SK-N-SH (cell line): Measurements from ENCODE around the gene VWF. TPM values are rescaled to one million over a fixed set of nuclear protein-coding genes. Genes with fewer than 3 reads are reported as not detected.
A peak's percentile ranks its signal among the peaks of the same experiment; 100 is the strongest.

Source experiments
- CTCF ChIA-PET: fragments of 300-600, 350-600 bp; formaldehyde crosslinking; extraction: SDS; loops from one replicate; lab custom pipeline; 2021; lab: Yijun Ruan, JAX
- POLR2A ChIA-PET: fragments of 350-600 bp; sonication (Branson Sonifier 250); formaldehyde crosslinking; extraction: SDS; loops from one replicate; lab custom pipeline; 2020; ENCODE audit warnings: antibody characterized with exemption, inconsistent platforms; lab: Yijun Ruan, JAX
- DNase-seq: peaks from one replicate; pipeline ENCODE4 v3.0.0; 2012
- H2AFZ ChIP-seq: fragments of 200-600 bp; sonication (generic); 2 replicates; pipeline ENCODE4 v1.8.1; 2016; ENCODE audit warnings: antibody characterized with exemption, mild to moderate bottlenecking, low read depth
- H3F3A ChIP-seq: fragments of 200-600 bp; sonication (generic); replicated peaks from 2 replicates; pipeline ENCODE3; 2016; ENCODE audit warnings: antibody characterized with exemption, mild to moderate bottlenecking; ENCODE audit not compliant: insufficient read depth
- H3K27ac ChIP-seq, 2 experiments: fragments of 200-500 bp in 1 of 2; fragments of 200-600 bp in 1 of 2; sonication (Bioruptor generic) in 1 of 2; sonication (generic), shearing (Covaris generic) in 1 of 2; 2 replicates each; pipeline versions ENCODE4 v1.5.1 to v1.6.1; 2014 to 2016; ENCODE audit warnings: low read depth in 2 of 2, inconsistent platforms in 1 of 2, low read length in 1 of 2, mild to moderate bottlenecking in 1 of 2, mixed read lengths in 1 of 2
- H3K27me3 ChIP-seq: fragments of 200-600 bp; sonication (generic), shearing (Covaris generic); 2 replicates; pipeline ENCODE4 v1.6.1; 2016; ENCODE audit warnings: mixed run types; ENCODE audit not compliant: insufficient read depth
- H3K36me3 ChIP-seq, 2 experiments: fragments of 200-500 bp in 1 of 2; fragments of 200-600 bp in 1 of 2; sonication (Bioruptor generic) in 1 of 2; sonication (generic) in 1 of 2; replicated peaks in 1 of 2; 2 replicates each; pipeline versions ENCODE3 to v1.5.1; 2014 to 2016; ENCODE audit warnings: low read length in 1 of 2, mild to moderate bottlenecking in 1 of 2; ENCODE audit not compliant: insufficient read depth in 2 of 2, control insufficient read depth in 1 of 2
- H3K4me1 ChIP-seq, 2 experiments: fragments of 200-500 bp in 1 of 2; fragments of 200-600 bp in 1 of 2; sonication (Bioruptor generic) in 1 of 2; sonication (generic), shearing (Covaris generic) in 1 of 2; 2 replicates each; pipeline versions ENCODE4 v1.5.1 to v1.6.1; 2014 to 2016; ENCODE audit warnings: low read depth in 1 of 2, low read length in 1 of 2, mixed run types in 1 of 2; ENCODE audit not compliant: insufficient read depth in 2 of 2, control insufficient read depth in 1 of 2
- H3K4me2 ChIP-seq: fragments of 200-600 bp; sonication (generic), shearing (Covaris generic); 2 replicates; pipeline ENCODE4 v1.6.1; 2017; ENCODE audit warnings: mixed run types
- H3K4me3 ChIP-seq, 2 experiments: fragments of 200-500 bp in 1 of 2; fragments of 200-600 bp in 1 of 2; sonication (Bioruptor generic) in 1 of 2; sonication (generic), shearing (Covaris generic) in 1 of 2; 2 replicates each; pipeline versions ENCODE4 v1.5.1 to v1.8.1; 2014 to 2016; ENCODE audit warnings: low read depth in 2 of 2, inconsistent platforms in 1 of 2, low read length in 1 of 2, mild to moderate bottlenecking in 1 of 2, mixed read lengths in 1 of 2, moderate library complexity in 1 of 2
- H3K79me2 ChIP-seq: fragments of 200-600 bp; sonication (generic); 2 replicates; pipeline ENCODE4 v1.8.1; 2017; ENCODE audit warnings: mild to moderate bottlenecking; ENCODE audit not compliant: insufficient read depth
- H3K9ac ChIP-seq: fragments of 200-600 bp; sonication (generic); 2 replicates; pipeline ENCODE4 v1.6.1; 2017; ENCODE audit warnings: mixed run types
- H3K9me2 ChIP-seq: fragments of 200-600 bp; sonication (generic); 2 replicates; pipeline ENCODE4 v1.6.1; 2017; ENCODE audit warnings: mixed run types
- H3K9me3 ChIP-seq: fragments of 200-600 bp; sonication (generic); 2 replicates; pipeline ENCODE4 v1.6.1; 2017; ENCODE audit warnings: mixed run types, mild to moderate bottlenecking, moderate library complexity
- H4K20me1 ChIP-seq: fragments of 200-600 bp; sonication (generic); 2 replicates; pipeline ENCODE4 v1.6.1; 2017; ENCODE audit warnings: mild to moderate bottlenecking, mixed run types; ENCODE audit not compliant: insufficient read depth
- CHD2 ChIP-seq: fragments of 150-350 bp; IDR thresholded peaks from 2 replicates; pipeline ENCODE4 v1.6.1; 2018; ENCODE audit warnings: low read length; ENCODE audit not compliant: partially characterized antibody
- ELF1 ChIP-seq: IDR thresholded peaks from 2 replicates; pipeline ENCODE4 v1.4.0; 2012
- EP300 ChIP-seq, 2 experiments: IDR thresholded peaks; 2 replicates each; pipeline versions ENCODE4 v1.4.0 to v1.6.1; 2012; ENCODE audit warnings: borderline replicate concordance in 1 of 2, low read depth in 1 of 2, low read length in 1 of 2
- FOSL2 ChIP-seq: IDR thresholded peaks from 2 replicates; pipeline ENCODE4 v1.4.0; 2012; ENCODE audit warnings: low read depth, mild to moderate bottlenecking, moderate library complexity, borderline replicate concordance
- FOXJ3 ChIP-seq: sonication (generic); formaldehyde crosslinking; IDR thresholded peaks from 2 replicates; pipeline ENCODE4 v1.5.1; 2020; ENCODE audit warnings: mild to moderate bottlenecking, missing genetic modification reagents
- FOXM1 ChIP-seq: IDR thresholded peaks from 2 replicates; pipeline ENCODE4 v1.4.0; 2012; ENCODE audit warnings: low read depth, mild to moderate bottlenecking
- GATA2 ChIP-seq: sonication (generic); formaldehyde crosslinking; IDR thresholded peaks from 2 replicates; pipeline ENCODE4 v1.5.0; 2020; ENCODE audit warnings: mild to moderate bottlenecking, missing genetic modification reagents
- JUND ChIP-seq: IDR thresholded peaks from 2 replicates; pipeline ENCODE4 v1.4.0; 2012
- NRF1 ChIP-seq: IDR thresholded peaks from 2 replicates; pipeline ENCODE4 v1.6.1; 2012; ENCODE audit warnings: low read depth, mild to moderate bottlenecking, low read length
- RFX5 ChIP-seq: IDR thresholded peaks from 2 replicates; pipeline ENCODE4 v1.6.1; 2012; ENCODE audit warnings: mild to moderate bottlenecking, improper control_type of control experiment, low read length
- RXRA ChIP-seq: IDR thresholded peaks from 2 replicates; pipeline ENCODE4 v1.4.0; 2012; ENCODE audit warnings: low read depth, mild to moderate bottlenecking, borderline replicate concordance
- TCF12 ChIP-seq: IDR thresholded peaks from 2 replicates; pipeline ENCODE4 v1.4.0; 2012
- TEAD4 ChIP-seq: IDR thresholded peaks from 2 replicates; pipeline ENCODE4 v1.4.0; 2012; ENCODE audit warnings: mild to moderate bottlenecking, borderline replicate concordance; ENCODE audit not compliant: insufficient read depth
- ZBTB33 ChIP-seq: IDR thresholded peaks from 2 replicates; pipeline ENCODE4 v1.4.0; 2012; ENCODE audit warnings: low read depth, borderline replicate concordance
- WGBS: methylation state at CpG from one replicate; pipeline ENCODE4 v1.1.6; 2017; ENCODE audit warnings: low lambda C conversion rate; 5-methylcytosine and 5-hydroxymethylcytosine counted together
- polyA plus RNA-seq, 3 experiments: library from polyadenylated mRNA; depleted of rRNA; stranded (reverse); fragments of >200 nt; gene quantifications; 2 replicates each; pipeline ENCODE4 v1.2.3, GENCODE V29; 2012
- TF ChIP-seq, protein P1 (sequence below): IDR thresholded peaks from 2 replicates; pipeline ENCODE4 v1.4.0; 2012; ENCODE audit warnings: low read depth, borderline replicate concordance
- TF ChIP-seq, protein P2 (sequence below): IDR thresholded peaks from 2 replicates; pipeline ENCODE4 v1.6.1; 2012; ENCODE audit warnings: mild to moderate bottlenecking, low read depth, low read length, moderate library complexity
- TF ChIP-seq, protein P3 (sequence below): IDR thresholded peaks from 2 replicates; pipeline ENCODE4 v1.4.0; 2012; ENCODE audit warnings: low read depth

Gene VWF
- 0.02 and 0.12 TPM in 2 replicates for polyA plus RNA-seq (2012; rRNA removed)
- polyA plus RNA-seq (2012; cell fraction: cytosol; rRNA removed): 0.01 and 0.03 TPM in 2 replicates
- polyA plus RNA-seq (2012; cell fraction: nucleus; rRNA removed): 0.05 and 0.06 TPM in 2 replicates

DNA sequence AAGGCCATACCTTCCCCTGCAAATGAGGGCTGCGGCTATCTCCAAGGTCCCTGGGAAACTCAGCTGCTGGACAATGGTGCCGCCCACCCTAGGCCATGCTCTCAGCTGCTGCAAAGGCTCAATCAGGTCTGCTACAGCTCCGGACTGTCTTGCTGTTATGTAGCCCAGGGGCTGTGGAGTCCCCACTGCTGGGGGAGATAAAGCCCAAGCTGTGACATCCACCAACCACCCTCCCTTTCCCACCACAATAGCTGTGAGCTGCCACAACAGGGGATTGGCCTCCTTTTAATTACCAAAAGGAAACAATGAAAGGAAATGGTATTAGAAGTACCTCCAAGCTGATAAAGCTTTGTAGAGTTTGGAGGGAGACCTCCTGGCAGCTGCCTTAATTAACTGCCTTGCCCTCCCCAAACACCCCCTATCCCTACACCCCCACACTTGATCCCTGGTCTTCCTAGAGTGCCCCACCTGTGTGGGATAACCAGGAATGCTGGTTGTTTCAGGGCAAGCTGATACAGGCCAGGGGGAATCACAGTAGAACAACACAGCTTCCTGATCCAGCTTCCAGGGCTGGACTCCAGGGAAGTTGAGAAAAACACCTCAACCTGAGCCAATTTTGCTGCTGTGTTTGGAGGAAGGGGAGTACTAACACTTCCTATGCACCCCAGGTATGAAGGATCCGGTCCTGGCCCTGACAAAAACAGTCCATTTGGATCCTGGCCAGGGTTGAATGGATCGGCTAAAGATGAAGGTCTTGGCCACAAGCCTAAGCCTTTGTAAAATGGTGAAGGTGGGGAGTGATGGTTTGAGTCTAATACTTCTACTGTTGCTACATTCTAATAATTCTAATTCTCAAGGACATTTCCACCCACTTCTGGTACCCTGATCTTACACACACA, at the start of gene VWF:
Gene VWF, minus strand, starts transcription at position 260 of the 899 bp plus-strand sequence. CDS start 1,474 bp downstream, outside the sequence.
- Histone ChIP-seq H3K27me3 (no peaks in the 10 kb centered on the region), H3K9me2 (no peaks in the 10 kb centered on the region), H3K4me1 (peaks cover 0 to 19% of the 10 kb centered on the region in 2 experiments; a peak in 1 of 4 replicates), H3K79me2 (no peaks in the 10 kb centered on the region), H3F3A (no peaks in the 10 kb centered on the region), H3K9me3 (no peaks in the 10 kb centered on the region), H3K27ac (peak within 1 kb of the TSS in 1 of 2 experiments; percentile 19; a peak in 1 of 4 replicates), H2AFZ (no peak within 1 kb of the TSS), H3K4me2 (no peak within 1 kb of the TSS), H3K4me3 (no peak within 1 kb of the TSS), H4K20me1 (no peaks in the 10 kb centered on the region), H3K9ac (no peak within 1 kb of the TSS), H3K36me3 (no peaks in the 10 kb centered on the region)
- CTCF ChIA-PET: interaction anchor here (0.8 to 1.6 kb wide), 2 partner anchors 54 to 161 kb away, joined by 3 to 4 read pairs; no protein-coding TSS in a partner anchor
- POLR2A ChIA-PET: interaction anchor here (0.6 kb wide), 1 partner anchor 31 kb away, joined by 6 read pairs; no protein-coding TSS in a partner anchor
- 87% methylated on average over 5 of the region's 5 CpGs for WGBS
- no peak for DNase-seq
- TF ChIP-seq NRF1 (no peak), ZBTB33 (no peak), RFX5 (no peak), EP300 (IDR thresholded peaks at IDR 0.05; ENCODE audit: borderline replicate concordance in 1 of 2, low read depth in 1 of 2, low read length in 1 of 2) (no peak), CHD2 (no peak), GATA2 (no peak), TCF12 (no peak), JUND (no peak), TEAD4 (no peak), RXRA (no peak), ELF1 (no peak), FOXM1 (no peak), FOSL2 (no peak), FOXJ3 (CRISPR knock-in tag) (no peak)
- TF ChIP-seq, protein P1, sequence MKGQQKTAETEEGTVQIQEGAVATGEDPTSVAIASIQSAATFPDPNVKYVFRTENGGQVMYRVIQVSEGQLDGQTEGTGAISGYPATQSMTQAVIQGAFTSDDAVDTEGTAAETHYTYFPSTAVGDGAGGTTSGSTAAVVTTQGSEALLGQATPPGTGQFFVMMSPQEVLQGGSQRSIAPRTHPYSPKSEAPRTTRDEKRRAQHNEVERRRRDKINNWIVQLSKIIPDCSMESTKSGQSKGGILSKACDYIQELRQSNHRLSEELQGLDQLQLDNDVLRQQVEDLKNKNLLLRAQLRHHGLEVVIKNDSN: no peak
- TF ChIP-seq, protein P2, sequence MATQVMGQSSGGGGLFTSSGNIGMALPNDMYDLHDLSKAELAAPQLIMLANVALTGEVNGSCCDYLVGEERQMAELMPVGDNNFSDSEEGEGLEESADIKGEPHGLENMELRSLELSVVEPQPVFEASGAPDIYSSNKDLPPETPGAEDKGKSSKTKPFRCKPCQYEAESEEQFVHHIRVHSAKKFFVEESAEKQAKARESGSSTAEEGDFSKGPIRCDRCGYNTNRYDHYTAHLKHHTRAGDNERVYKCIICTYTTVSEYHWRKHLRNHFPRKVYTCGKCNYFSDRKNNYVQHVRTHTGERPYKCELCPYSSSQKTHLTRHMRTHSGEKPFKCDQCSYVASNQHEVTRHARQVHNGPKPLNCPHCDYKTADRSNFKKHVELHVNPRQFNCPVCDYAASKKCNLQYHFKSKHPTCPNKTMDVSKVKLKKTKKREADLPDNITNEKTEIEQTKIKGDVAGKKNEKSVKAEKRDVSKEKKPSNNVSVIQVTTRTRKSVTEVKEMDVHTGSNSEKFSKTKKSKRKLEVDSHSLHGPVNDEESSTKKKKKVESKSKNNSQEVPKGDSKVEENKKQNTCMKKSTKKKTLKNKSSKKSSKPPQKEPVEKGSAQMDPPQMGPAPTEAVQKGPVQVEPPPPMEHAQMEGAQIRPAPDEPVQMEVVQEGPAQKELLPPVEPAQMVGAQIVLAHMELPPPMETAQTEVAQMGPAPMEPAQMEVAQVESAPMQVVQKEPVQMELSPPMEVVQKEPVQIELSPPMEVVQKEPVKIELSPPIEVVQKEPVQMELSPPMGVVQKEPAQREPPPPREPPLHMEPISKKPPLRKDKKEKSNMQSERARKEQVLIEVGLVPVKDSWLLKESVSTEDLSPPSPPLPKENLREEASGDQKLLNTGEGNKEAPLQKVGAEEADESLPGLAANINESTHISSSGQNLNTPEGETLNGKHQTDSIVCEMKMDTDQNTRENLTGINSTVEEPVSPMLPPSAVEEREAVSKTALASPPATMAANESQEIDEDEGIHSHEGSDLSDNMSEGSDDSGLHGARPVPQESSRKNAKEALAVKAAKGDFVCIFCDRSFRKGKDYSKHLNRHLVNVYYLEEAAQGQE: no peak
- TF ChIP-seq, protein P3, sequence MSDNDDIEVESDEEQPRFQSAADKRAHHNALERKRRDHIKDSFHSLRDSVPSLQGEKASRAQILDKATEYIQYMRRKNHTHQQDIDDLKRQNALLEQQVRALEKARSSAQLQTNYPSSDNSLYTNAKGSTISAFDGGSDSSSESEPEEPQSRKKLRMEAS: no peak
